Aorta (tissue), 5 donors: ENCODE measurements around the gene XPC. TPM values are rescaled to one million over a fixed set of nuclear protein-coding genes. Genes with fewer than 3 reads are reported as not detected.
A peak's percentile ranks its signal among the peaks of the same experiment; 100 is the strongest.

Experiments used
- ATAC-seq: fragments of 200-7000 bp; cut with Tn5 transposase; one replicate; pipeline ENCODE4 v1.9.1; 2022; ENCODE audit warnings: moderate library complexity; ENCODE audit not compliant: low FRiP score
- DNase-seq, 2 donors: peaks; one replicate each; pipeline ENCODE4 v3.0.0-alpha.2; 2020
- H3K27ac ChIP-seq, 2 donors: one replicate each; pipeline ENCODE4 v1.5.1; 2013; ENCODE audit warnings: low read length in 2 of 2, mild to moderate bottlenecking in 2 of 2, moderate library complexity in 2 of 2, control low read depth in 1 of 2, inconsistent platforms in 1 of 2, low read depth in 1 of 2
- H3K27me3 ChIP-seq, 2 donors: one replicate each; pipeline ENCODE4 v1.6.1; 2013; ENCODE audit warnings: control low read depth in 1 of 2, low read length in 1 of 2, mild to moderate bottlenecking in 1 of 2, moderate library complexity in 1 of 2; ENCODE audit not compliant: insufficient read depth in 2 of 2, control insufficient read depth in 1 of 2
- H3K36me3 ChIP-seq, 2 donors: one replicate each; pipeline ENCODE4 v1.6.1; 2013; ENCODE audit warnings: control low read depth in 1 of 2, low read length in 1 of 2, mild to moderate bottlenecking in 1 of 2; ENCODE audit not compliant: insufficient read depth in 2 of 2, control insufficient read depth in 1 of 2
- H3K4me1 ChIP-seq, 2 donors: one replicate each; pipeline ENCODE4 v1.6.1; 2013; ENCODE audit warnings: low read length in 2 of 2, control low read depth in 1 of 2, mild to moderate bottlenecking in 1 of 2, moderate library complexity in 1 of 2; ENCODE audit not compliant: insufficient read depth in 2 of 2, control insufficient read depth in 1 of 2
- H3K4me3 ChIP-seq, 2 donors: one replicate each; pipeline ENCODE4 v1.5.1; 2013; ENCODE audit warnings: low read length in 2 of 2, control low read depth in 1 of 2, mild to moderate bottlenecking in 1 of 2
- H3K9me3 ChIP-seq: one replicate; pipeline ENCODE4 v1.6.1; 2013; ENCODE audit warnings: mild to moderate bottlenecking, low read length; ENCODE audit not compliant: control insufficient read depth
- WGBS, 2 donors: extraction: QIAGEN DNeasy Blood & Tissue Kit; methylation state at CpG; one replicate each; pipeline ENCODE4 v1.1.7; 2013; 5-methylcytosine and 5-hydroxymethylcytosine counted together
- intact Hi-C, 2 donors: fragments of 100-400 bp; cut with DNase I; formaldehyde crosslinking; loops; one replicate each; pipeline versions ENCODE4 v1.14.2 to v1.15.0; 2022
- polyA plus RNA-seq, 2 donors: library from polyadenylated mRNA; stranded (reverse); fragments of 200-250 nt; gene quantifications; one replicate each; pipeline ENCODE4 v1.2.3, GENCODE V29; 2013
- total RNA-seq, 2 donors: library from RNA; stranded (reverse); fragmentation: NEBNext Ultra II Directional; extraction: Animal tissue kit (Norgen Biotek cat#: 25700); gene quantifications; one replicate each; pipeline ENCODE4 v1.2.1, GENCODE V29; 2021
- donor health status: healthy with polysubstance abuse.
- donor health status: Bipolar disorder and iron deficiency.
- donor health status: DM: no; HTN: no; CAD: no.
- donor health status: DM: no; HTN: no; CAD: no.
- donor health status: DM: yes; HTN: yes; CAD: no.

XPC gene
- total and polyA plus RNA-seq, 4 donors, result 14.3 to 37.1 (median 33.2) TPM

GRCh38 chr3:14210843-14211594, 32.6 kb upstream of the XPC start:
- Histone ChIP-seq H3K9me3 (no peaks in the 10 kb centered on the region), H3K27ac (no peak overlapping the region), H3K27me3 (no peaks in the 10 kb centered on the region), H3K4me1 (no peaks in the 10 kb centered on the region), H3K36me3 (no peaks in the 10 kb centered on the region), H3K4me3 (no peak overlapping the region)
- no peak for ATAC-seq
- no peak for DNase-seq
- intact Hi-C loops, result no loop called here
- WGBS, 2 donors, result 68 to 77% methylated on average over 4 of the region's 4 CpGs

- Histone ChIP-seq H3K36me3 (no peaks in the 10 kb centered on the region), H3K27ac (no peak overlapping the region), H3K9me3 (no peaks in the 10 kb centered on the region), H3K4me1 (no peaks in the 10 kb centered on the region), H3K27me3 (no peaks in the 10 kb centered on the region), H3K4me3 (no peak overlapping the region)
- intact Hi-C loops, result no loop called here
- WGBS, 2 donors, result 73 to 86% methylated on average over 3 of the region's 3 CpGs
- DNase-seq (no peak), ATAC-seq (no peak)
Observed at GRCh38 chr3:14210290-14210688, 31.9 kb upstream of the XPC start.

- DNase-seq (no peak), ATAC-seq (no peak)
- no peaks in the 10 kb centered on the region for H3K36me3 ChIP-seq
- H3K4me1 ChIP-seq, result peaks cover under 1 to 2% of the 10 kb centered on the region in 2 donors
- no peaks in the 10 kb centered on the region for H3K27me3 ChIP-seq
- intact Hi-C loops, result loop anchor here in 1 of 2 donors (10.0 kb wide), 1 partner anchor 195 kb away; the partner anchor contains the start of gene SLC6A6
- H3K9me3 ChIP-seq, result no peaks in the 10 kb centered on the region
- H3K4me3 ChIP-seq, result no peak overlapping the region
- 83 to 90% methylated on average over 14 of the region's 14 CpGs for WGBS, 2 donors
- no peak overlapping the region for H3K27ac ChIP-seq
Observed at GRCh38 chr3:14209581-14210289, 31.3 kb upstream of the XPC start.

- H3K27me3 ChIP-seq, result no peaks in the 10 kb centered on the region
- 49 to 52% methylated on average over 5 of the region's 5 CpGs for WGBS, 2 donors
- ATAC-seq (no peak), DNase-seq (no peak)
- intact Hi-C loops, result loop anchor here in 1 of 2 donors (10.0 kb wide), 1 partner anchor 196 kb away; the partner anchor contains the start of gene SLC6A6
- H3K9me3 ChIP-seq, result no peaks in the 10 kb centered on the region
- no peaks in the 10 kb centered on the region for H3K36me3 ChIP-seq
- no peak overlapping the region for H3K27ac ChIP-seq
- H3K4me3 ChIP-seq, result no peak overlapping the region
- peaks cover 2% of the 10 kb centered on the region in 2 donors for H3K4me1 ChIP-seq
Observed at GRCh38 chr3:14208977-14209394, 30.6 kb upstream of the XPC start.

GRCh38 chr3:14208168-14208567, 29.8 kb upstream of the XPC start:
- Histone ChIP-seq H3K27ac (no peak overlapping the region), H3K9me3 (no peaks in the 10 kb centered on the region), H3K4me3 (no peak overlapping the region), H3K4me1 (peaks cover 2% of the 10 kb centered on the region in 2 donors), H3K36me3 (no peaks in the 10 kb centered on the region), H3K27me3 (no peaks in the 10 kb centered on the region)
- WGBS, 2 donors, result 96 to 98% methylated on average over 4 of the region's 4 CpGs
- ATAC-seq (no peak), DNase-seq (no peak)
- intact Hi-C loops, result loop anchor here in 1 of 2 donors (10.0 kb wide), 1 partner anchor 197 kb away; the partner anchor contains the start of gene SLC6A6

- no peak for DNase-seq
- Histone ChIP-seq H3K27me3 (no peaks in the 10 kb centered on the region), H3K4me3 (no peak overlapping the region), H3K36me3 (no peaks in the 10 kb centered on the region), H3K4me1 (peaks cover 2% of the 10 kb centered on the region in 2 donors), H3K9me3 (no peaks in the 10 kb centered on the region), H3K27ac (no peak overlapping the region)
- ATAC-seq, result no peak
- 95 to 97% methylated on average over 6 of the region's 6 CpGs for WGBS, 2 donors
- intact Hi-C loops, result loop anchor here in 1 of 2 donors (10.0 kb wide), 1 partner anchor 198 kb away; the partner anchor contains the start of gene SLC6A6
Observed at GRCh38 chr3:14206548-14207177, 28.3 kb upstream of the XPC start.

- intact Hi-C loops, result loop anchor here (5.0 to 10.0 kb wide), 5 partner anchors 58 to 343 kb away; partner anchors contain the start of gene SLC6A6 (in 1 of the 2)
- Histone ChIP-seq H3K4me1 (peaks cover 2% of the 10 kb centered on the region in 2 donors), H3K4me3 (no peak overlapping the region), H3K27me3 (no peaks in the 10 kb centered on the region), H3K36me3 (no peaks in the 10 kb centered on the region), H3K9me3 (no peaks in the 10 kb centered on the region), H3K27ac (no peak overlapping the region)
- DNase-seq, result no peak
- ATAC-seq, result peak; percentile 81
- WGBS, 2 donors, result 17 to 19% methylated on average over 11 of the region's 11 CpGs
Observed at GRCh38 chr3:14204515-14205284, 26.3 kb upstream of the XPC start.

- intact Hi-C loops, result loop anchor here (5.0 to 10.0 kb wide), 5 partner anchors 59 to 344 kb away; partner anchors contain the start of gene SLC6A6 (in 1 of the 2)
Observed at GRCh38 chr3:14203521-14204079, 25.2 kb upstream of the XPC start.

More at GRCh38 chr3:14203521-14204079, 25.2 kb upstream of the XPC start:
- Histone ChIP-seq H3K4me3 (no peak overlapping the region), H3K27me3 (no peaks in the 10 kb centered on the region), H3K27ac (no peak overlapping the region), H3K36me3 (no peaks in the 10 kb centered on the region), H3K9me3 (no peaks in the 10 kb centered on the region), H3K4me1 (peaks cover 2% of the 10 kb centered on the region in 2 donors)
- peak in 1 of 2 donors; percentile 64 for DNase-seq
- peak; percentile 91 for ATAC-seq
- 33 to 35% methylated on average over 10 of the region's 10 CpGs for WGBS, 2 donors
